HG02973 (cell line): ENCODE measurements around the gene FARP1.

Source experiments
- ATAC-seq: cut with Tn5 transposase; IDR thresholded peaks from one replicate; pipeline ENCODE4 v1.9.1; 2021; ENCODE audit warnings: moderate library complexity; ENCODE audit not compliant: unreplicated experiment

The FARP1 gene

DNA sequence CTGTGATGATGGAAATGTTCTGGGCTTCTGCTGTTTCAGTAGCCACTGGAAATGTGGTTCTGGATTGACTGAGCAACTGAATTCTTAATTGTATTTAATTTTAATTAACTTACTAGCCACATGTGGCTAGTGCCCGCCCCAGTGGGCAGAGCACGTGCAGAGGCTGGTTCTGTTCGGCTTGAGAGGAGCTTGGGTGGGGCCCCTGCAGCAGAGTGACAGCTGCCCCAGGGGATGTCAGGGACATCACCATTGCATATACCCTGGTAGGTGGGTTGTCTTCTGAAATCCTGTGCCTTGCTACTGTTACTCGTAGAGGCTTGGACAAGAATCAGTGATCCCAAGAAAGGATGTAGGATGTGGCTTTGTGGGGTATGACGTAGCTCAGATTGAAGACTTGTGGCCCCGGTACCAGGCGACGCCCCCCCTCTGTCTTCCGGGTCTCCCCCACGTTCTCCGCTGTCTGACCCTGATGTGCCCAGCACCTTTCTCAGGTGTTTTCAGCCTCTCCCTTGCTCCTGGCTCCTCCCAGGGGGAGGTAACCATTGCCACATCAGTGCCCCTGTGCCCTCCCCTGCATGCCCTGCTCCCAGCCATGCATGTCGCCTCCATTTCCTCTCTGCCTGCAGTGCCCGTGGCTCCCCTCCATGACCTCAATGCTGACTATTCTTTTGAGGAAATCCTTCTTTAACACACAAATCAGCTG, 136.7 kb downstream of the FARP1 start:
- ATAC-seq: no peak

DNA sequence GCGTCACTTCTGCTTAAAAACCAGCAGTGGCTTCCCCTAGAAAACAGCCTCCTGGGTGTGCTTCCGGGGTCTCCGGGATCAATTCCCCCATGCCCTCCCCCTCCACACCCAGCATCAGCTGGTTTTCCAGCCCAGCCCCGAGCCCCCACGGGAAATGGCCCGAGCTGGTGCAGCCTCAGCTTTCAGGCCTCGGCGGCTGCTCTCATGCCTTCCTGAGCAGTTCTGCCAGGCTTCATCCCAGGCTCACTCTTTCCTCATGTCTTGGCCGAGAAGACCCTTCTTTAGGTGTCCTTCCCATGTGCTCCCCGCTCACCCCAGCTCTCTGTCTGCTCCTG, 137.2 kb downstream of the FARP1 start:
- ATAC-seq: no peak

DNA sequence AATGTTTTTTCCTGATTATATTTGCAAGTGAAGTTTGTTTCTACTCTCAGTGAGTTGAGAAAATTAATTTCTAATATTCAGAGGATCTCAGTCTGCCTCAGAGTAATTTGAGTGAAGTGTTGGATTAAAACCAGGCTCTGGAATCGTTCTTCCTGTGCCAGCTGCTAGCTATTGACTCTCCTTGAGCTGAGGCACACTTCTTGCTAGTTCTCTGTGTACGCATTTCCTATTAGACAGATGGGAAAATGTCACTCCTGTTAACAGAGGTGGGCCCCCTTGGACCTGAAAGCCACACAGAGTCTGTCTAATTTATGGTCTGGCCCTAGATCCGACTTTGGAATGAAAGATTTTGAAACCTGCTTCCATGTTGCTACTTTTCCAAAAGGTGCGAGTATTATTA, 141.8 kb downstream of the FARP1 start:
- no peak for ATAC-seq

DNA sequence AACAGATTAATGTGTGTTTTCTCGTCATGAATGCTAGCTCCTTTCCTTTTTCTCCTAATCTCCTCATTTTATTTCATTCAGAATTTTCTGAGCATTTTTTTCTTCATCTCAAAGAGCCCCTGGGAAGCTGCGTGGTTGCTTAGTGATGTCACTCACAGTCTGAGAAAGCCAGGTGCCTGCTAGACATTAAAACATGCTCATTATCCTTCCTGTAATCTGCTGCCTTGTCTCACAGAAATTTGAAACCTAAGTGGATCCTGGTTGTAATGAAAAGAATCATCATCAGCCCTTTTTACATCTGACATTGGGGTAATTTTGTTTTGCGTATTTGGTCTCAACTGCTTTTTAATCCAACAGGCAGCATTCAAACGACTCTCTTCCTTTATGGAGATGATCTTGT, 142.4 kb downstream of the FARP1 start:
- no peak for ATAC-seq

DNA sequence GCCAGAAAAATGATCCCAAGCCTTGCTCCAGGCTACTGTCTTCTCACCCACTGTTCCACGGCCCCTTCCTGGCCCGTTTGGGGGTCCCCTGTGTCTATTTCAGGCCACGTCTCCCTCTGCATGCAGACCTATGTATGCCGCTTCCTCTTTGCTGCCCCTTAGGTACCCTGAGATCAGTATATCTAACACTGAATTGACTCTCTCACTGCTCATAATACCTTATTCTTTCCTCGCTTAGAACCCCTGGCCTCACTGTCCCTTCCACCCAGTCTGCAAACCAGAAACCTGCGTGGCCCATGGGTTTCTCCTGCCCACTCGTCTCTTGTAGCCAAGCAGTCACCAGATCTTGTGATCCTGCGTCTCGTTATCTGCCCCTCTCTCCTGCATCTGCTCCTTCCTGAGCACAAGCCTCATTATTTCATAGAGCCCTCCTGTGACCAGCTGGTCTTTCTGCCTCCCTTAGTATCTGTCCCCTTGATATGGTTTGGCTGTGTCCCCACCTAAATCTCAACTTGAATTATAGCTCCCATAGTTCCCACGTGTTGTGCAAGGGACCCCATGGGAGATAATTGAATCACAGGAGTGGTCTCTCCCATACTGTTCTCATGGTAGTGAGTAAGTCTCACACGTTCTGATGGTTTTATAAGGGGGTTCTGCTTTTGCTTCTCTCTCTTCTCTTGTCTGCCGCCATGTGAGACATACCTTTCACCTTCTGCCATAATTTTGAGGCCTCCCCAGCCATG, 143.1 kb downstream of the FARP1 start:
- ATAC-seq: no peak

DNA sequence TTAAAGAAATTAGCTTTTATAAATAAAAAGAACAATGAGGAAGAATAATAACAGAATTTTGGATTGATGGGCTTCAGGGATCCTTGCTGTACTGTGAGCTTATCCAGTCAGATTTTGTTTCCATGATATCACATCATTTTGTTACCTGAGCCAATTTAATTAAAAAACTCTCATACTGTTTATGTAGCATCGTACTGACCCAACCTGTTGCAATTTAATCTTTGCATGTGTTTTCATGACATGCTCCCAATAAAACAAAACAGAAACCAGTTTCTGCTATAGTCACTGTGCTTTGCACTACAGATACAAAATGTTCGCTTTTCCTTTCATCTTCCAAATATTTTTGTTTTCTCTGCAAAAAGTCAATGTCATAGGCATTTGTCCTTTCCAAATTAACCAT, 143.9 kb downstream of the FARP1 start:
- ATAC-seq: no peak

DNA sequence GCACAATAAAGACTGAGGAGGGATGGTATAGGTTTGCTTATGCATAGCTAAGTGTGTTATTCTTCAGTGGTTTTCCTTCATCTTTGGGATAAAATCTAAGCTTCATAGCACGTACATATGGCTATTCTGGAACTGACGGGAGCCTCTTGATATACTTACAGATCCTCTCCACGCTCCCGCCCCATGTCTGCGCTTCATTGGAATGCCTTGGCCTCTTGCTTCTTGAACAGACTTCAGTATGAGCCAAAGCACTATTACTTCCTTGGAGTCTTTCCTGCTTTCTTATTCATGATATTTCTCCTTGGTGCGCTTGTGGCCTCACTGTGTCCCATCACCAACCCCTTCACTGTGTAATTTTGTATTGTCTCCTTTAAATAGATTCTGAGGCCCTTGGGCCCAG, 145.3 kb downstream of the FARP1 start:
- no peak for ATAC-seq

DNA sequence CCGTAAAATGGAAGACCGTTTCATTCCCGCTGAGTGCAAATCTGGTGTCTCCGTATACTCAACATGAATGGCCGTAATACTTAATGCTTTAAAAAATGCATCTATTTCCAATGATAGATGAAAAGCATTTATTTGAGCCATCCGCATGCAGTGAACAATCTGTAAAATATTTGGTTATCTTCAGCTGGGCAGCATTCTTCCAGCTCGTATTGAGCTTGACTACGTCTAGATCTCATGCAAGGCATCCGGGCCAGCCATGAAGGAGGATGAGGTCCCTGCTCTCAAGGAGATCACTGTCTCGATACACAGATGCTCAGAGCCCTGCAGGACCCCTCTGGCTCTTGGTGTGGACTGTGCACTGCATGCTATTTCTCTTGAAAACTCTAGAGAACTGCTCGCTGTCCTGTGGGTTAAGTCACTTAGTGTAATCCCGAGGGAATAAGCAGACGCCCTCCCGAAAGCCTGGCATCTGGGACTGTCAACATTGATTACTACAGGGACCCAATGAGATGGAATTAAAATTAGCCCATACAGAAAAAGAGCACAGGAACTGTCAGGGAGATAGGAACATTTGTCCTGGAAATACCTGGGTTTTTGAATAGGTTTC, 146.5 kb downstream of the FARP1 start:
- no peak for ATAC-seq

DNA sequence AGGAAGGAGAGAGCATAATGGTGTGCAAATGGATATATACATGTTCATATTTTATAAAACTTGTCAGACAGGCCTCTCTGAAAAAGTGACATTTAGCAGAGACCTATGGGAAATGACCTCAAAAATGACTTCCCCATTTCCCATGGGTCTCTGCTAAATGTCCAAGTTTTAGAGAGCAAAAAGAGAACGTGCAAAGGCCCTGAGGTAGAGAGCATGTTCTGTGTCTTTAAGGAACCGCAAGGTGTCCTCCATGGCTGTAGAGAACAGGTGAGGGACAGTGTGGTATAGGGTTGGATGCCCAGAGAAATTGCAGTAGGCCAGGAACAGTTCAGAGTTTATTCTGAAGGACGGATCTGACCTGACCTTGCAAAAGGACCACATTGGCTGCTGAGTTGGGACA, 147.4 kb downstream of the FARP1 start:
- ATAC-seq: no peak

DNA sequence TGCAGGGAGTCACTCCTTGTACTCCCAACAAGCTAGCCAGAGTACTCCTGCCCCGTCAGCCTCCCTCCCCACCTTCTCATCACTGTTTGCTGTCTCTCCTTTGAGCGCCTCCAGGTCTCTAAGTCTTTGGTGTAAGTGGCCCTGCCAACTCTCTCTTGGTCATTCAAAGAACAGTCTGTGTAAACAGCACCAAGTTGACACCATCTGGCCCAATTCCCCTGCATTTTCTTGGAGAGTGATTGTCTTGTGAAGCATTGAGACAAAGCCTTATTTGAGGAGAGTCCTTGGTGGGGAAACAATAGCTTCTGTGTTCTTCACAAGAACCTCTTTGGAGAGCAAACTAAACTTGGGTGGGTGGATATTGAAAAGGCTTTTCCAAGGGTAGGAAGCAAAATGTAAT, 148.8 kb downstream of the FARP1 start:
- ATAC-seq: no peak

DNA sequence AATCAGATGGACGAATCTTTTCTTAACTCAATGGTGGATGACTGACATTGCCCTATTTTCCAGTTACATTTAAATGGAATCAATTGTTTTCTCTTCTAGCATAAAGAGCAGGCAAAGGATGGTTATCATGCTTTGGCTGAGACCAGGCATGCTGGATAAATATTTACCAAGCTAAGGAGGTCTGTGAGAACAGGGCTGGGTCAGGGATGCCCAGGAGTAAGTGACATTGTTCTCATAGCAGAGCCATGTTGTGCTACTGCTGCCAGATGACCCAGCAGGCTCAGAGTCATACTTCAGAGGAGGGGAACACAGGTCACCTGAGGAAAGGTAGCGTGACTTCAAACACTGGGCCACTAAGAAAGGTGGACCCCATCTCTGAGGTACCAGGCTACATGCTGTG, 150.2 kb downstream of the FARP1 start:
- no peak for ATAC-seq

DNA sequence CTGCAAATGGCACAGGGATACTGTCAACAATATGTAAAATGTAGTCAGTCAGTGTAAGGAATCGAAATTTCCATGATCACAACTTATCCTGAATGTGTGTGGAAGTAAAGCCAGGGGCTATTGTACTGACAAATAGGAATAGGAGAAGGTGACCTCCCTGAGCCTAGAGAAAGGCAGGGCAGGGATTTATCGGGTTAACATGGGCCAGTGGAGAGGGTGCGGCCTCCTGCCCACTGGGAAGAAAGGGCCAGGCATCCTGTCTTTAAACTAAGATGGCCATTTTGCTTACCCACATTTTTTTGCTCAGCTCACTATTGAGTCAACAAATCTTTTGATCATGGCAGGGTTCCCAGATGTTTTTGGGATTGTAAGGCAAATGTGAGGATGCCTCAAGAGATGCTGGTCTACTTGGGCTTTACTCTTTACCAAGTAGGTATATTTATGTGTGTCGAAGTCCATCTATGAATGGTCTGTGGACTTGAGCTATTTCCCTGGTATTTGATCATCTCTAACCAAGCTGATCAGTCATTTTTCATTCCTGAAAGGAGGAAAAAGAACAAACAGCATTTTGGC, 150.8 kb downstream of the FARP1 start:
- no peak for ATAC-seq

DNA sequence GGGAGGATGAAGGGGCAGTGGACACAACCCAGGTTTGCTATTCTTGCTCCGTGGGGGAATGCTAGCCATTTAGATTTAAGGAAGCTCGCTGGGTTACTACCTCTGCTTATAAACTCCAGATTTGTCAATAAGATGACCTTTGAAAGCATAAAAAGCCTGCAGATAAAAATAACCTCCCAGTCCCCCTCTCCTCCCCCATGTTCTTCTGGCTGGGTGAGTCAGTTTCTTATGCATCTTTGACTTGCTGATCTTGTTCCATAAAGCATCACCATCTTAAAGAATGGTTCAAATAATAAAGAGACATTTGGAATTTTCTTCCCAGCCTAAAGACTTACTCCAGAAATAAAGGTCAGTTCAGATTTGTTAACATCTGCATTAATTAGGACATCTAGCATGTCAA, 152.5 kb downstream of the FARP1 start:
- ATAC-seq: no peak

DNA sequence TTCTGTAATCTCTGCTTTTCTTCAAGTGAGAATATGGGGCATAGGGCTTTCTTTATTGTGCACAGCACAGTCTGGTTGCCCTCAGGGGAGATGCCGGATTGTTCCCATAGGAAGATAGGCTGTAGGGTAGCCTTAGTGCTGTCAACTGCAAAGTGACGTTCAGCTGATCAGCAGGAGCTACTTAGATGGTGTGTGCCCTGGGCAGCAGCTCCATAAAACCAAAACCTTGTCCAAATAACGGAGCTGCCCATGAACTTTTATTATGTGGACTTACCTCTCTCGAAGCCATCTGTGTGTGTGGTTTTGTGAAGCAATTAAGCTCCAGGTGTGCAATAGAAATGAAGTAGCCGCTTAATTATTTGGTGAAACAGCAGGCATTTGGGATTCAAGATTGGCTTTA, 154.2 kb downstream of the FARP1 start:
- no peak for ATAC-seq

DNA sequence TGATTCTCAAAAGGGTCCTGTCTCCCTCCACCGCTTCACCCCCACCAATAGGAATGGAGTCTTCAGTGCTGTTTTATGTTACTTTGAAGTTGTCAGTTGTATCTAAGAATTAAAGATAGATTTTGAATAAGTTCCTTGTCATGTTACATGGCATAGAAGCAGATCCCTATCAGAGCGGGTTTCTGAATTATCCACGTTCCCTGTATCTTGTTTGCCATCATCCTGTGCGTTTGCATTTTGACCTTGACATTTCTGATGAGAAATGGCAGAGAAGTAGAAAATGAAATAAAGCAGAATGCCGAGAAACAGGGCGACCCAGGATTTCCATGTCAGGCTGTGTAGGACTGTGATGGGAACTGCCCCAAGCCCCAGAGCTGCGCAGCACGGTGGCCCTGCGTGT, 154.9 kb downstream of the FARP1 start:
- ATAC-seq: no peak

DNA sequence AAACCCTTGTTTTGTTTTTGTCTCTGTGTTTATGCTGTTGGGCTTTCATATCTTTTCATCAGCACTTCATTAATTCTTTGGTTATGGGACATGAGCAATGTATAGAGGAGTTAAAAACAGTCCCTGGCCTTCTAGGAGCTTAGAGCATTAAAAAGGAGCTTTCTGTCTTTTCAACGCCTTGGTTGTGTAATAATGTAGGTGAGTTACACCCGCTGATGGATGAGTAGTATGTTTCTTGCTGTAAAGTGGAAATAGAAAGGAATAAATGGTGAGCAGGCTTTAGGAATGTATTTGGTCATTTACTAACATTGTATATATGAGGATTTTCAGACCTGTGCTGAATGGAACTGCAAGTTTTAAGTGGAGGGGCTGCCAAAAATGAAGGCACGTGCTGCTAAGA, 155.7 kb downstream of the FARP1 start:
- no peak for ATAC-seq

DNA sequence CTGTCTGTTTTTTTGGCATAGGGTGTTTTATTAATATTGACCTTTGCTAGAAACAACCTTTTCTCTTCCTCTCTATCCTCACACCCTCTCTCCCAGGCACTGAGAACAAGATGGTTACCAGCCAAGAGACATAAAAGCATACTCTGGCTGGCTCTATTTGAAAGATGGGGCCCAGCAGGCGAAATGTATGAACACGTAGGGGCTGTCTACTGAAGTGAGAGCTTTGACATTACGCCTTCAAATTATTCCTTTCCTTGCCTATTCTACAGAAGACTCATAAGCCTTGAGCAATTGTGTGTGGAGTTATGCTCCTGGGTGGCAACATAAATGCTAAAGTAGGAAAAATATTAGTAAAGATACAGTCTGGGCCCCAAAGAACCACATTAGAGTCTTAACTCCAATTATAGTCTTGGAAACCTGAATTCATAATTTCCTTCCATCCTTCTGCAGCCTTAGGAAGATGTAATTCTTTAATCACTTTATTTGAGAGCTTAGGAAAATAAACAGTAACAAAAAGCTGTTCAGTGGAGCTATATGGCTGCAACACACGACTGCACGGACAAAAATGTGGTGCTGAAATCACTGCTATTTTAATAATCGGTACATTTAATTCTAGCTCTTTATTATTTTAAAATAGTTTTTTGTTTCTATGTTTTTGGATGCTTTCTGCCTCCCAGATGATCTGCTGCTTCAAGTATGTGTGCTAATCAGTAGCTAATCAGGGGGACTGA, 156.5 kb downstream of the FARP1 start:
- ATAC-seq: no peak

DNA sequence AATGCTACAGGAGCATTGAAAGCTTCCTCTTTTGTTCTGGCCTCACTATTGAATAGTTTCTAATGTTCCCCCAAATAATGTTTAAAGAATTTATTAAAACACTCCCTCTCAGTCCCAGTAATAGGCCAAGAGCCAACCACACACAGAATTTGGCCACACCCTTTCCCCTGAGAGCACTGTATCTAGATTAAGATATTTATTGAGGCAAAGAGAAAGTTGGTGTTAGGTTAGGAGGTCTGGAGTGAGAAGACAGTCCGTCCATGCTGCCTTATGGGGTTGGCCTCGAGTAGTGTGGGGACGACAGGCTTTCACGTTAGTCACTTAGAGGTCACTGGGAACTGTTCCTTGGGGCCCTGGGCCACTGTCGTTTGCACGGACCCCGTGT, 157.1 kb downstream of the FARP1 start:
- no peak for ATAC-seq

DNA sequence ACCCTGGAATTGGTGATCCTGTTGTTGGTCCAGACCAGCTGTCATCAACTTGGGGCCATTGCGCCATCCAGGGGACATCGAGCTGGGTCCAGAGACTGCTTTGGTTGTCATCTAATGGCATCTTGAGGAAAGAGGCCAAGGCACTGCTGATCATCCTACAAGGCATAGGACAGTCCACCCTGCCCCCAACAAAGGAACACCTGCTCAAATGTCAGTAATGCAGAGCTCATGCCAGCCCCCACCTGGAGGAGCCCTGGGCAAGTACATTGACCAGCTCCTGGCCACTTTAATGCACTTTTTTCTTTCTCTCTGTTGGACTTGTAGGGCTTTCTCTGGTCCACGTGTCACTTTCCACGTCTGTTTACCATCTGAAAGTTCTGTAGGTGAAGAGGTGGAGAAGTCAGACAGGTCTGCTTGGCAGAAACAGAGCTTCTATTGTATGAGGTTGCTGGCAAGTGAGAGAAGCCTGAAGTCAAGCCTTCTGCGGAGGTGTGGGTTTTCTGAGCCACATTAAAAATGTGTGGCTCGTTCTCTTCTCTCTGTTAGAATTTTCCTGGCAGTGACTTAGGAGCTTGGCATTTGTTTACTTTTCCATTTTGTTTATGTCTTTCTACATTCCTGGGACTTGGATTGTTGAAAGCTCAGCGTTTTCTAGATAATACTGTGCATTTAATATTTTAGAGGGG, 158.2 kb downstream of the FARP1 start:
- ATAC-seq: no peak

DNA sequence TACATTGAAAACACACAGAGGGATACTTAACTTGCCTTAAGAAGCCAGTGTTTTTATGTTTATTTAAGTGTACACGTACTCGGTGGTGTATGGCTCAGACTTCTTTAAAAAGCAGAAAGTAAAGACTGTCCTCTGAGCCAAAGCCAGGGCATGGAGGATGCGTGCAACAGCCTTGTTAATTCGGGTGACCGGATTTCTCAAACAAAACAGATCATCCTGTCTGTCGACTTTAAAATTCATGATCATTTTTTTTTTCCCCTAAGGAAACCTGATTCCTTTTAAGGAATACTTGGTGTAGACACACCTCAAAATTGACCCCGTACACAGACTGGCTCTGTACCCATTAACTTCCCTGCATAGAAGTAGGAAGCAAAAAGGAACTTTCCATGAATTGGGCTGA, 158.8 kb downstream of the FARP1 start:
- ATAC-seq: no peak

DNA sequence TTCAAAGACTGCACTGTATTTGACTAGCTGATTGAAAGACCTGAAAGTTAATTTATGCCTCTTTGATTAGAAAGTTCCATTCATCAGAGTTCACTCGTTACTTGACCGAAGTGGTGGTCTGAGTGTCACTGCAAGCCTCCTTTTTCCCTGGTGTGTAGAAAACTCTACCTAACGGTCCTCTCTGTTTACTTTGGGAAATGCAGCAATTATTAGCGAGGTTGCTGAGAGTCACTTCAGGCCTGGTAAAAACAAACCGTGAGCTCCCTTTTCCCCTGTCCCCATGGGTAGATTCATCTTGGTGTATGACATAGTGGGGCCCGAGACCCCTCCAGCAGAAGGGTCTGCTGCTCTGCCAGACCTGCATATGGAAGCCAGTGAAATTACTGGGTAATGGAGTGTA, 161.0 kb downstream of the FARP1 start:
- ATAC-seq: no peak
